GM12878 (cell line): ENCODE measurements around the gene LDHAL6B. TPM values are rescaled to one million over a fixed set of nuclear protein-coding genes. Genes with fewer than 3 reads are reported as not detected.
A peak's percentile ranks its signal among the peaks of the same experiment; 100 is the strongest.

Source experiments
- ATAC-seq: fragments of 200-7000 bp; cut with Tn5 transposase; 3 replicates; pipeline ENCODE4 v1.9.1; 2020; ENCODE audit warnings: mild to moderate bottlenecking, moderate library complexity
- BruUV-seq: library from RNA; stranded (reverse); fragments of 400-500 nt; replicated peaks from 2 replicates; lab custom pipeline; 2021; lab: Mats Ljungman, UMichigan
- CTCF ChIA-PET: fragments of 300-600 bp; sonication (Branson Sonifier 250); formaldehyde crosslinking; extraction: SDS; loops from one replicate; lab custom pipeline; 2021; ENCODE audit warnings: inconsistent platforms; lab: Yijun Ruan, JAX
- POLR2A ChIA-PET: fragments of 350-600 bp; formaldehyde crosslinking; extraction: SDS; loops from one replicate; lab custom pipeline; 2021; ENCODE audit warnings: inconsistent platforms; lab: Charles Lee
- RAD21 ChIA-PET: fragments of 300-600 bp; sonication (Branson Sonifier 250); formaldehyde crosslinking; loops from one replicate; lab custom pipeline; 2023; ENCODE audit warnings: antibody characterized with exemption; ENCODE audit not compliant: unreplicated experiment; lab: Charles Lee
- SMC1A ChIA-PET: fragments of 300-600 bp; sonication (Branson Sonifier 250); formaldehyde crosslinking; loops from one replicate; lab custom pipeline; 2023; ENCODE audit not compliant: unreplicated experiment, uncharacterized antibody; lab: Charles Lee
- DNase-seq: peaks from one replicate; pipeline ENCODE4 v3.0.0-alpha.2; 2011; ENCODE audit warnings: low read depth, low spot score
- FAIRE-seq: peaks from 3 replicates; lab custom pipeline; 2011; peaks lifted over from hg19 to GRCh38; lab: Jason Lieb, UNC
- H2AFZ ChIP-seq: 2 replicates; pipeline ENCODE4 v1.6.0; 2011; ENCODE audit warnings: low read depth, low read length, control low read depth; ENCODE audit not compliant: control insufficient read depth
- H3K27ac ChIP-seq: 2 replicates; pipeline ENCODE4 v1.5.1; 2011; ENCODE audit warnings: control low read depth; ENCODE audit not compliant: control insufficient read depth, insufficient read depth
- H3K27me3 ChIP-seq, 2 experiments: replicated peaks in 1 of 2; 2 replicates each; pipeline versions ENCODE4 v1.6.0 to v1.6.1; 2011; ENCODE audit warnings: low read length in 1 of 2; ENCODE audit not compliant: control insufficient read depth in 2 of 2, insufficient read depth in 2 of 2
- H3K36me3 ChIP-seq, 2 experiments: 2 replicates each; pipeline ENCODE4 v1.5.1; 2011; ENCODE audit warnings: low read length in 1 of 2; ENCODE audit not compliant: control insufficient read depth in 2 of 2, insufficient read depth in 2 of 2
- H3K4me1 ChIP-seq: 2 replicates; pipeline ENCODE4 v1.6.1; 2011; ENCODE audit warnings: mild to moderate bottlenecking, low read length, moderate library complexity, mixed read lengths; ENCODE audit not compliant: control insufficient read depth, insufficient read depth
- H3K4me2 ChIP-seq: 2 replicates; pipeline ENCODE4 v1.6.0; 2011; ENCODE audit warnings: control low read depth; ENCODE audit not compliant: control insufficient read depth, insufficient read depth
- H3K4me3 ChIP-seq: fragments of 200-600 bp; sonication (generic); 2 replicates; pipeline ENCODE4 v1.5.1; 2016
- H3K79me2 ChIP-seq: 2 replicates; pipeline ENCODE4 v1.6.0; 2011; ENCODE audit warnings: low read length; ENCODE audit not compliant: control insufficient read depth, insufficient read depth
- H3K9ac ChIP-seq: 2 replicates; pipeline ENCODE4 v1.8.0; 2011; ENCODE audit warnings: low read length, control low read depth, mixed read lengths; ENCODE audit not compliant: control insufficient read depth, insufficient read depth
- H3K9me3 ChIP-seq: replicated peaks from 3 replicates; pipeline ENCODE4 v1.5.1; 2011; ENCODE audit warnings: mild to moderate bottlenecking, low read length; ENCODE audit not compliant: control insufficient read depth, insufficient read depth
- H4K20me1 ChIP-seq: 2 replicates; pipeline ENCODE4 v1.6.0; 2011; ENCODE audit not compliant: control insufficient read depth, insufficient read depth
- BACH1 ChIP-seq: fragments of 450-650 bp; IDR thresholded peaks from 2 replicates; pipeline ENCODE4 v1.6.1; 2017; ENCODE audit warnings: mild to moderate bottlenecking, borderline replicate concordance
- CEBPB ChIP-seq, 2 experiments: fragments of 150-350 bp in 1 of 2; IDR thresholded peaks; 2 replicates each; pipeline ENCODE4 v1.6.1; 2012 to 2014; ENCODE audit warnings: low read depth in 2 of 2, low read length in 2 of 2, borderline replicate concordance in 1 of 2, inconsistent platforms in 1 of 2
- CREM ChIP-seq: IDR thresholded peaks from 2 replicates; pipeline ENCODE4 v1.6.1; 2014; ENCODE audit warnings: antibody characterized with exemption, low read depth
- CTCF ChIP-seq, 3 experiments: IDR thresholded peaks in 2 of 3; conservative IDR thresholded peaks in 1 of 3; 2 replicates each; pipeline ENCODE4 v1.5.1; 2011; ENCODE audit warnings: low read depth in 3 of 3, low read length in 3 of 3, mild to moderate bottlenecking in 3 of 3, control low read depth in 2 of 3, moderate library complexity in 2 of 3, inconsistent platforms in 1 of 3, mixed read lengths in 1 of 3; ENCODE audit not compliant: control insufficient read depth in 2 of 3, insufficient read depth in 1 of 3; ENCODE audit errors: extremely low read depth in 1 of 3
- GATAD2B ChIP-seq: fragments of 450-650 bp; conservative IDR thresholded peaks from 2 replicates; pipeline ENCODE4 v1.6.1; 2017; ENCODE audit warnings: low read depth, mild to moderate bottlenecking, moderate library complexity
- MTA3 ChIP-seq: IDR thresholded peaks from 2 replicates; pipeline ENCODE4 v1.6.1; 2012; ENCODE audit warnings: low read length, inconsistent platforms, borderline replicate concordance
- NR2C2 ChIP-seq: IDR thresholded peaks from 2 replicates; pipeline ENCODE4 v1.6.1; 2011; ENCODE audit warnings: borderline replicate concordance, low read depth; ENCODE audit not compliant: control insufficient read depth, insufficient read length
- PRDM15 ChIP-seq: fragments of 450-650 bp; formaldehyde crosslinking; IDR thresholded peaks from 2 replicates; pipeline ENCODE4 v1.4.0; 2020; ENCODE audit warnings: mild to moderate bottlenecking, moderate library complexity
- SUPT20H ChIP-seq: IDR thresholded peaks from 2 replicates; pipeline ENCODE4 v1.6.1; 2011; ENCODE audit warnings: low read depth, mild to moderate bottlenecking, low read length, moderate library complexity, borderline replicate concordance; ENCODE audit not compliant: control insufficient read depth
- YY1 ChIP-seq: IDR thresholded peaks from 2 replicates; pipeline ENCODE4 v1.6.1; 2011; ENCODE audit warnings: low read depth, mild to moderate bottlenecking, low read length
- WGBS: methylation state at CpG from one replicate; pipeline ENCODE4 v1.1.6; 2016; ENCODE audit warnings: low lambda C conversion rate; ENCODE audit not compliant: insufficient replicate concordance, insufficient coverage; ENCODE audit errors: missing lambda C conversion rate; 5-methylcytosine and 5-hydroxymethylcytosine counted together
- in situ Hi-C: fragments of 300-500 bp; cut with MboI; formaldehyde crosslinking; loops from 9 replicates; pipeline ENCODE4 v1.14.3; 2018; ENCODE audit warnings: mixed read lengths
- intact Hi-C: fragments of 100-400 bp; cut with micrococcal nuclease; formaldehyde crosslinking; loops from one replicate; pipeline ENCODE4 v1.14.2; 2022; ENCODE audit not compliant: unreplicated experiment
- polyA plus RNA-seq, 11 experiments: library from polyadenylated mRNA; depleted of rRNA in 4 of 11; unstranded in 6 of 11; stranded (reverse) in 5 of 11; fragments of >200 nt; fragmentation: Nextera tagmentation in 4 of 11; fragmentation: Illumina TruSeq in 1 of 11; extraction: Ambion mirVana in 4 of 11; extraction: Trizol in 1 of 11; gene quantifications; 1 replicate in 1 of 11; 2 replicates in 10 of 11; pipeline versions ENCODE4 v1.2.1 to v1.2.3, GENCODE V29; 2011 to 2016; ENCODE audit warnings: inconsistent platforms in 2 of 11, missing spikeins in 2 of 11, low read depth in 1 of 11
- total RNA-seq, 4 experiments: library from RNA; depleted of rRNA in 3 of 4; stranded (reverse); fragments of >200 nt in 3 of 4; fragmentation: Illumina TruSeq in 1 of 4; extraction: Trizol in 1 of 4; gene quantifications; 2 replicates each; pipeline versions ENCODE4 v1.2.1 to v1.2.3, GENCODE V29; 2013 to 2021

Gene LDHAL6B
- total and polyA plus RNA-seq, 10 of the 15 experiments (the other 5 are each of a cell fraction or from before 2014, with no cell fraction given), result 0.33 to 0.66 TPM; not detected in 8

GRCh38 chr15:59232476-59232875 is 25.8 kb downstream of the LDHAL6B start:
- BruUV-seq, result no TSS peak
- ChIA-PET CTCF (no interaction called here), SMC1A (interaction anchor here (6.8 kb wide), 1 partner anchor 14 kb away, joined by 70 read pairs; no protein-coding TSS in a partner anchor), RAD21 (interaction anchor here (1.0 to 7.7 kb wide), 2 partner anchors 15 to 180 kb away, joined by 3 to 46 read pairs; no protein-coding TSS in a partner anchor), POLR2A (no interaction called here)
- H3K27ac ChIP-seq, result no peak overlapping the region
- no peak for FAIRE-seq
- in situ Hi-C loops (no loop called here), intact Hi-C loops (no loop called here)
- no peak overlapping the region for H3K9ac ChIP-seq
- H3K4me1 ChIP-seq, result peaks cover 7% of the 10 kb centered on the region
- H3K4me2 ChIP-seq, result no peak overlapping the region
- H3K79me2 ChIP-seq, result peaks cover 8% of the 10 kb centered on the region
- peaks cover 9 to 28% of the 10 kb centered on the region in 2 experiments for H3K36me3 ChIP-seq
- 39% methylated on average over 1 of the region's 1 CpG for WGBS
- no peak for TF ChIP-seq GATAD2B
- ATAC-seq, result no peak
- no peaks in the 10 kb centered on the region for H3K9me3 ChIP-seq
- DNase-seq, result no peak
- H3K27me3 ChIP-seq, result no peaks in the 10 kb centered on the region
- no peak overlapping the region for H2AFZ ChIP-seq
- H3K4me3 ChIP-seq, result no peak overlapping the region
- no peaks in the 10 kb centered on the region for H4K20me1 ChIP-seq

GRCh38 chr15:59236394-59236793 is 29.8 kb downstream of the LDHAL6B start:
- Histone ChIP-seq H3K79me2 (peaks cover 21% of the 10 kb centered on the region), H2AFZ (no peak overlapping the region), H3K4me3 (no peak overlapping the region), H3K9ac (peak overlapping the region; percentile 10; the same call in 1 of the 2 replicates), H3K9me3 (no peaks in the 10 kb centered on the region), H3K27ac (peak overlapping the region; percentile 78), H3K4me2 (peak overlapping the region; percentile 30; the same call in 1 of the 2 replicates), H3K27me3 (no peaks in the 10 kb centered on the region), H3K4me1 (peaks cover 11% of the 10 kb centered on the region), H4K20me1 (no peaks in the 10 kb centered on the region), H3K36me3 (peaks cover 7 to 16% of the 10 kb centered on the region in 2 experiments)
- intact Hi-C loops (loop anchor here (2.0 kb wide), 2 partner anchors 54 to 256 kb away; no protein-coding TSS in a partner anchor), in situ Hi-C loops (no loop called here)
- no peak for FAIRE-seq
- ChIA-PET CTCF (interaction anchor here (0.7 to 4.1 kb wide), 4 partner anchors 11 to 177 kb away, joined by 4 to 44 read pairs (median 8); no protein-coding TSS in a partner anchor), POLR2A (interaction anchor here (0.8 to 1.4 kb wide), 2 partner anchors 11 to 64 kb away, joined by 3 to 5 read pairs; no protein-coding TSS in a partner anchor), RAD21 (interaction anchor here (1.4 to 7.7 kb wide), 6 partner anchors 12 to 246 kb away, joined by 4 to 46 read pairs (median 11); no protein-coding TSS in a partner anchor), SMC1A (interaction anchor here (0.6 to 6.8 kb wide), 7 partner anchors 10 to 175 kb away, joined by 3 to 70 read pairs (median 4); no protein-coding TSS in a partner anchor)
- ATAC-seq, result no peak
- DNase-seq, result no peak
- WGBS, result 89% methylated on average over 1 of the region's 1 CpG
- no TSS peak for BruUV-seq
- no peak for TF ChIP-seq SUPT20H
- TF ChIP-seq CTCF (IDR thresholded peaks at IDR 0.05 in 2 of 3, conservative IDR thresholded peaks at IDR 0.05 in 1 of 3; ENCODE audit: control insufficient read depth in 2 of 3, extremely low read depth in 1 of 3, insufficient read depth in 1 of 3, low read depth in 3 of 3, low read length in 3 of 3), result no peak
- TF ChIP-seq YY1, result no peak
- TF ChIP-seq CREM, result no peak
- no peak for TF ChIP-seq CEBPB (IDR thresholded peaks at IDR 0.05; ENCODE audit: borderline replicate concordance in 1 of 2, low read depth in 2 of 2, low read length in 2 of 2)
- no peak for TF ChIP-seq BACH1
- no peak for TF ChIP-seq PRDM15 (CRISPR knock-in tag)
- no peak for TF ChIP-seq NR2C2
- TF ChIP-seq MTA3, result no peak
